Suprapubic skin (tissue), 4 donors: ENCODE measurements around the gene VPS33B. TPM values are rescaled to one million over a fixed set of nuclear protein-coding genes. Genes with fewer than 3 reads are reported as not detected.
A peak's percentile ranks its signal among the peaks of the same experiment; 100 is the strongest.

Source experiments
- DNase-seq, 2 donors: peaks; one replicate each; pipeline ENCODE4 v3.0.0-alpha.2; 2019; ENCODE audit warnings: low spot score in 2 of 2
- H3K27ac ChIP-seq: fragments of 200-600 bp; sonication (generic); one replicate; pipeline ENCODE4 v1.5.1; 2019
- H3K27me3 ChIP-seq: fragments of 200-600 bp; sonication (generic); one replicate; pipeline ENCODE4 v1.5.1; 2019
- H3K36me3 ChIP-seq: fragments of 200-600 bp; sonication (generic); one replicate; pipeline ENCODE4 v1.5.1; 2019
- H3K4me1 ChIP-seq: fragments of 200-600 bp; sonication (generic); one replicate; pipeline ENCODE4 v1.5.1; 2019
- H3K4me3 ChIP-seq: fragments of 200-600 bp; sonication (generic); one replicate; pipeline ENCODE4 v1.5.1; 2019; ENCODE audit warnings: mild to moderate bottlenecking
- H3K9me3 ChIP-seq: fragments of 200-600 bp; sonication (generic); one replicate; pipeline ENCODE4 v1.5.1; 2019
- EP300 ChIP-seq: sonication (generic); formaldehyde crosslinking; IDR thresholded peaks from one replicate; pipeline ENCODE4 v1.6.1; 2017; ENCODE audit warnings: antibody characterized with exemption
- POLR2A ChIP-seq, 2 donors: fragments of 450-650 bp; IDR thresholded peaks; one replicate each; pipeline ENCODE4 v1.6.1; 2017; ENCODE audit warnings: antibody characterized with exemption in 2 of 2, mild to moderate bottlenecking in 2 of 2, moderate library complexity in 2 of 2
- POLR2AphosphoS5 ChIP-seq, 3 donors: sonication (generic); formaldehyde crosslinking; IDR thresholded peaks; one replicate each; pipeline ENCODE4 v1.6.1; 2017; ENCODE audit warnings: antibody characterized with exemption in 3 of 3
- WGBS: methylation state at CpG from one replicate; pipeline ENCODE4 v1.1.5; 2018; 5-methylcytosine and 5-hydroxymethylcytosine counted together
- total RNA-seq, 4 donors: library from RNA; depleted of rRNA; stranded (reverse); fragments of >200 nt; gene quantifications; one replicate each; pipeline ENCODE4 v1.1.0, GENCODE V29; 2016
- TF ChIP-seq, protein P1 (sequence below), 2 donors: fragments of 200-600 bp in 1 of 2; fragments of 450-650 bp in 1 of 2; sonication (generic) in 1 of 2; IDR thresholded peaks; one replicate each; pipeline ENCODE4 v1.5.1; 2016 to 2019; ENCODE audit warnings: antibody characterized with exemption in 2 of 2, mild to moderate bottlenecking in 1 of 2, moderate library complexity in 1 of 2

VPS33B gene
- total RNA-seq, 4 donors from 2014 or later, result 16.5 to 23.1 (median 18.4) TPM

DNA sequence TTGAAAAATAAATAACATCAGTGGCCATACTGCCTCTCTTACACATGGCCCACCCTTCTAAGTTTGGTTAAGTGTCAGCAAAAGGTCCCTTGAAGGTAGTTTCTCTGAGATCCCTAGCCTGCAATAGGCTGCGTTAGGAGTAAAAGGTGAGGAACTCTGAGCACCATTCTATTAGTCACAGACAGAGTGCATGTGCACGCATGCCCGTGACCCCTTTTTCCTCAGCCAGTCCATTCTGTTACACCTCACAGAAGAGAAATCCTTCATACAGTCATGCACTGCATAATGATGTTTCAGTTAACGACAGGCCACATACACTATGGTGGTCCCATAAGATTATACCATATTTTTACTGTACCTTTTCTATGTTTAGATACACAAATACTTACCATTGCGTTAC lies 55.2 kb downstream of the VPS33B start:
- Histone ChIP-seq H3K27me3 (no peaks in the 10 kb centered on the region), H3K27ac (no peak overlapping the region), H3K36me3 (peaks cover 33% of the 10 kb centered on the region), H3K4me1 (peaks cover 22% of the 10 kb centered on the region), H3K4me3 (no peak overlapping the region), H3K9me3 (no peaks in the 10 kb centered on the region)
- 68% methylated on average over 5 of the region's 5 CpGs for WGBS
- DNase-seq, result no peak
- no peak for TF ChIP-seq POLR2AphosphoS5 (IDR thresholded peaks at IDR 0.05)
- no peak for TF ChIP-seq EP300

DNA sequence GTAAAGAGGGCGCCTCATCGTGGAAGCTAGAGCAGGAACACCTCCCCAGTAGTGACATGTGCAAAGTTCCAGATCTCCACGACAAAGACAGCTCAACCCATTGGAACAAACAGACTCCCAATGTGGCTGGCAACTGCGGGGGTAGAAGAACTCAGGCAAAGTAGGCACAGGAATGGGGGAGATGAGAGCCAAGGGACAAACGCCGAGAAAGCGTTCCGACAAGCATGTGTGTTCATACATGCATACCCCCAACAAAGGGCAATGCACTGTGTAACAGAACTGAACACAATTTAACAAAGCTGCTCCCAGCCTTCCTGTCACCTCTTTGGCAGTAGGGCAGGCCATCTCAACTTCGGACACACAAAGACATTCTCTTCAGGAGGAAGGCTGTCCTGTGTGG lies 56.1 kb downstream of the VPS33B start:
- TF ChIP-seq POLR2AphosphoS5 (IDR thresholded peaks at IDR 0.05) (no peak), EP300 (no peak), POLR2A (IDR thresholded peaks at IDR 0.05) (no peak)
- TF ChIP-seq, protein P1, sequence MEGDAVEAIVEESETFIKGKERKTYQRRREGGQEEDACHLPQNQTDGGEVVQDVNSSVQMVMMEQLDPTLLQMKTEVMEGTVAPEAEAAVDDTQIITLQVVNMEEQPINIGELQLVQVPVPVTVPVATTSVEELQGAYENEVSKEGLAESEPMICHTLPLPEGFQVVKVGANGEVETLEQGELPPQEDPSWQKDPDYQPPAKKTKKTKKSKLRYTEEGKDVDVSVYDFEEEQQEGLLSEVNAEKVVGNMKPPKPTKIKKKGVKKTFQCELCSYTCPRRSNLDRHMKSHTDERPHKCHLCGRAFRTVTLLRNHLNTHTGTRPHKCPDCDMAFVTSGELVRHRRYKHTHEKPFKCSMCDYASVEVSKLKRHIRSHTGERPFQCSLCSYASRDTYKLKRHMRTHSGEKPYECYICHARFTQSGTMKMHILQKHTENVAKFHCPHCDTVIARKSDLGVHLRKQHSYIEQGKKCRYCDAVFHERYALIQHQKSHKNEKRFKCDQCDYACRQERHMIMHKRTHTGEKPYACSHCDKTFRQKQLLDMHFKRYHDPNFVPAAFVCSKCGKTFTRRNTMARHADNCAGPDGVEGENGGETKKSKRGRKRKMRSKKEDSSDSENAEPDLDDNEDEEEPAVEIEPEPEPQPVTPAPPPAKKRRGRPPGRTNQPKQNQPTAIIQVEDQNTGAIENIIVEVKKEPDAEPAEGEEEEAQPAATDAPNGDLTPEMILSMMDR (IDR thresholded peaks at IDR 0.05), result no peak
- peaks cover 42% of the 10 kb centered on the region for H3K36me3 ChIP-seq

DNA sequence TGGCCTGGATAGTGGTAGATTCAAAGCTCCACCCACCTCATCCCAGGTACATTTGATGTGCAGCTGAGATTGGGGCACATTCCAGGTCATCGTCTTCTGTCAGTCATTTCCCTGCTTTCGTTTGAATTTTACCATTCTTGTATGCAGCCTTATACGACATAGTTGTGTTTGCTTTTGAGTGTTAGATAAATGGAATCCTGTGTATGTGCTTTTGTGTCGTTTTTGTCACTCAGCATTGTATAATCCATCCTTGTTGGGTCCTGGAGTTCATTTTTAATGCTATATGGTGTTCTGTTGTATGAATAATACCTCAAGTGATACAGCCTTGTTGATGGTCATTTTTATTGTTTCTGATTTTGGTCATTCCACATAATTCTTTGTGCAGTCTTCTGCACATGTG lies 60.4 kb downstream of the VPS33B start:
- Histone ChIP-seq H3K9me3 (no peaks in the 10 kb centered on the region), H3K27me3 (no peaks in the 10 kb centered on the region), H3K36me3 (peaks cover 41% of the 10 kb centered on the region), H3K27ac (no peak overlapping the region), H3K4me3 (no peak overlapping the region), H3K4me1 (peaks cover 30% of the 10 kb centered on the region)
- no peak for DNase-seq
- WGBS, result 91% methylated on average over 4 of the region's 4 CpGs
- TF ChIP-seq, protein P1 (IDR thresholded peaks at IDR 0.05), result no peak
- TF ChIP-seq POLR2A (IDR thresholded peaks at IDR 0.05), result no peak
- no peak for TF ChIP-seq EP300
- TF ChIP-seq POLR2AphosphoS5 (IDR thresholded peaks at IDR 0.05), result no peak

More for the DNA sequence above, 56.1 kb downstream of the VPS33B start:
- peaks cover 22% of the 10 kb centered on the region for H3K4me1 ChIP-seq
- H3K9me3 ChIP-seq, result no peaks in the 10 kb centered on the region
- no peaks in the 10 kb centered on the region for H3K27me3 ChIP-seq
- WGBS, result 70% methylated on average over 9 of the region's 9 CpGs
- H3K4me3 ChIP-seq, result no peak overlapping the region
- DNase-seq, result no peak
- H3K27ac ChIP-seq, result no peak overlapping the region

DNA sequence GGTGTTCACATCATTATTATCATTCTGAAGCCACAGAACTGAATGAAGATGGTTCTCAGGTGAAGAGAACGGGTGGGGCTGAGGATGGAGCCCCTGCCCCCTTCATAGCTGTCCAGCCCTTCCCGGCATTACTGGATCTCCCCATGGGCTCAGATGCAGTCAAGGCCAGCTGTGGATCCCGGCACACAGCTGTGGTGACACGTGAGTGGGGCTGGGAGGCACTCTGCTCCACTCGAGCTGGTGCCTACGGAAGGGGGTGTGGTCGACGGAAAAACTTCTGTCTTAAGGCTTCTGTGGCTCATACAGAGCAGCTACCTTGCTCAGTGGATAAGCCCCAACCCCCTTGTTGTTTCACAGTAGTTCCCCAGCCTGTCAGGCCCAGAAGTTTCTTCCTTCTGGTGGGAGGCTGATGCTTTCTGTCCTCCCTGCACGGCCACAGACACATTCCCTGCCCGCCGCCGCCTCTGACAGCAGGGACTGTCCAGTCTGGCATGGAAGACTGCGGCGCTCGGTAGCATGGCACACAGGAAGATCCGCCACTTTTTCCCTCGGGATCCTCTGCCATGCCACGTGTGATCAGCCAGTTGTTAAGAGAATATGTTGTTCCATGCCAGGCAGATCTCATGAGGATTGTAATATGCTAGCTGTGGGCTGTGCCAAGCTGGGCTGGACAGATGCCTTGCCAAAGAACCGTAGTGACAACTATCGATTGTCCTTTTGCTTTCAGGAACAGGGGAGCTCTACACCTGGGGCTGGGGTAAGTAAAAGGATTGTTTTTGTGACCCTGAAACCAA lies 61.9 kb downstream of the VPS33B start:
- no peaks in the 10 kb centered on the region for H3K9me3 ChIP-seq
- peaks cover 33% of the 10 kb centered on the region for H3K36me3 ChIP-seq
- DNase-seq, result no peak
- no peaks in the 10 kb centered on the region for H3K27me3 ChIP-seq
- peaks cover 34% of the 10 kb centered on the region for H3K4me1 ChIP-seq
- no peak overlapping the region for H3K4me3 ChIP-seq
- H3K27ac ChIP-seq, result no peak overlapping the region
- TF ChIP-seq POLR2A (IDR thresholded peaks at IDR 0.05) (no peak), POLR2AphosphoS5 (IDR thresholded peaks at IDR 0.05) (no peak), EP300 (no peak)
- TF ChIP-seq, protein P1 (IDR thresholded peaks at IDR 0.05), result no peak
- WGBS, result 59% methylated on average over 16 of the region's 20 CpGs

GRCh38 chr15:90959894-90960293 lies 62.5 kb downstream of the VPS33B start:
- Histone ChIP-seq H3K27me3 (no peaks in the 10 kb centered on the region), H3K27ac (no peak overlapping the region), H3K36me3 (peaks cover 33% of the 10 kb centered on the region), H3K4me3 (no peak overlapping the region), H3K9me3 (no peaks in the 10 kb centered on the region), H3K4me1 (peaks cover 38% of the 10 kb centered on the region)
- peak in 1 of 2 donors; percentile 64 for DNase-seq
- 52% methylated on average over 5 of the region's 5 CpGs for WGBS
- TF ChIP-seq, protein P1 (IDR thresholded peaks at IDR 0.05), result no peak
- no peak for TF ChIP-seq POLR2AphosphoS5 (IDR thresholded peaks at IDR 0.05)
- TF ChIP-seq POLR2A (IDR thresholded peaks at IDR 0.05), result no peak
- no peak for TF ChIP-seq EP300
